SK-N-SH (cell line): ENCODE data around the gene BRICD5.

Source experiments
- EP300 ChIP-seq, 2 experiments: IDR thresholded peaks; 2 replicates each; pipeline versions ENCODE4 v1.4.0 to v1.6.1; 2012; ENCODE audit warnings: borderline replicate concordance in 1 of 2, low read depth in 1 of 2, low read length in 1 of 2
- GABPA ChIP-seq: IDR thresholded peaks from 2 replicates; pipeline ENCODE4 v1.4.0; 2012; ENCODE audit warnings: low read depth, mild to moderate bottlenecking
- RFX5 ChIP-seq: IDR thresholded peaks from 2 replicates; pipeline ENCODE4 v1.6.1; 2012; ENCODE audit warnings: mild to moderate bottlenecking, improper control_type of control experiment, low read length
- TCF12 ChIP-seq: IDR thresholded peaks from 2 replicates; pipeline ENCODE4 v1.4.0; 2012
- TF ChIP-seq, protein P1 (sequence below): fragments of 200-600 bp; sonication (generic); IDR thresholded peaks from 2 replicates; pipeline ENCODE4 v1.6.1; 2017; ENCODE audit warnings: antibody characterized with exemption, mild to moderate bottlenecking, moderate library complexity
- TF ChIP-seq, protein P2 (sequence below): IDR thresholded peaks from 2 replicates; pipeline ENCODE4 v1.4.0; 2012; ENCODE audit warnings: low read depth, borderline replicate concordance

DNA sequence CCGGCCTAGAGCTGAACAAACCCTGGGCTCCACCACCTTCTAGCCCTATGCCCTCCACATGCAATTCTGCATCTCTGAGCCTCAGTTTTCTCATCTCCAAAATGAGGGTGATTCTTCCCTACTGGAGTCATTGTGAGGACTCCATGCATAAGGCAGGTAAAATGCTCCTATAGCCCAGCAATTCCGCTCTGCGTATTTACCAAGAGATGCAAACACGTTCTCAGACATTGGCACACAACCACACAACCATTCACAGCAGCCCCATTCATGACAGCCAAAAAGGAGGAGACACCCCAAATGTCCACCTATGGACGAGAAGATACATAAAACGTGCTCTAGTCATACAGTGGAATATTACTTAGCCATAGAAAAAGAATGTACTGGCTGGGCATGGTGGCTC is 10.3 kb downstream of the BRICD5 start:
- TF ChIP-seq, protein P1, sequence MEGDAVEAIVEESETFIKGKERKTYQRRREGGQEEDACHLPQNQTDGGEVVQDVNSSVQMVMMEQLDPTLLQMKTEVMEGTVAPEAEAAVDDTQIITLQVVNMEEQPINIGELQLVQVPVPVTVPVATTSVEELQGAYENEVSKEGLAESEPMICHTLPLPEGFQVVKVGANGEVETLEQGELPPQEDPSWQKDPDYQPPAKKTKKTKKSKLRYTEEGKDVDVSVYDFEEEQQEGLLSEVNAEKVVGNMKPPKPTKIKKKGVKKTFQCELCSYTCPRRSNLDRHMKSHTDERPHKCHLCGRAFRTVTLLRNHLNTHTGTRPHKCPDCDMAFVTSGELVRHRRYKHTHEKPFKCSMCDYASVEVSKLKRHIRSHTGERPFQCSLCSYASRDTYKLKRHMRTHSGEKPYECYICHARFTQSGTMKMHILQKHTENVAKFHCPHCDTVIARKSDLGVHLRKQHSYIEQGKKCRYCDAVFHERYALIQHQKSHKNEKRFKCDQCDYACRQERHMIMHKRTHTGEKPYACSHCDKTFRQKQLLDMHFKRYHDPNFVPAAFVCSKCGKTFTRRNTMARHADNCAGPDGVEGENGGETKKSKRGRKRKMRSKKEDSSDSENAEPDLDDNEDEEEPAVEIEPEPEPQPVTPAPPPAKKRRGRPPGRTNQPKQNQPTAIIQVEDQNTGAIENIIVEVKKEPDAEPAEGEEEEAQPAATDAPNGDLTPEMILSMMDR, result no peak
- TF ChIP-seq TCF12 (no peak), GABPA (no peak), EP300 (IDR thresholded peaks at IDR 0.05; ENCODE audit: borderline replicate concordance in 1 of 2, low read depth in 1 of 2, low read length in 1 of 2) (no peak), RFX5 (no peak)
- TF ChIP-seq, protein P2, sequence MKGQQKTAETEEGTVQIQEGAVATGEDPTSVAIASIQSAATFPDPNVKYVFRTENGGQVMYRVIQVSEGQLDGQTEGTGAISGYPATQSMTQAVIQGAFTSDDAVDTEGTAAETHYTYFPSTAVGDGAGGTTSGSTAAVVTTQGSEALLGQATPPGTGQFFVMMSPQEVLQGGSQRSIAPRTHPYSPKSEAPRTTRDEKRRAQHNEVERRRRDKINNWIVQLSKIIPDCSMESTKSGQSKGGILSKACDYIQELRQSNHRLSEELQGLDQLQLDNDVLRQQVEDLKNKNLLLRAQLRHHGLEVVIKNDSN, result no peak
